Forelimb muscle (tissue), 1 donor: ENCODE measurements around the gene PRELP. TPM values are rescaled to one million over a fixed set of nuclear protein-coding genes. Genes with fewer than 3 reads are reported as not detected.
"Not testable (repeated sequence)": the region's sequence is repeated elsewhere in the genome, so short reads cannot be mapped to it uniquely, and the experiment has no call there.

ENCODE experiments used
- DNase-seq: peaks from one replicate; pipeline ENCODE4 v3.0.0-alpha.2; 2013; ENCODE audit warnings: low read depth
- polyA plus RNA-seq: library from polyadenylated mRNA; unstranded; fragments of 120-200 nt; gene quantifications from one replicate; pipeline ENCODE4 v1.2.1, GENCODE V29; 2013; ENCODE audit not compliant: insufficient read length

Gene PRELP
- polyA plus RNA-seq: 1.5 TPM

DNA sequence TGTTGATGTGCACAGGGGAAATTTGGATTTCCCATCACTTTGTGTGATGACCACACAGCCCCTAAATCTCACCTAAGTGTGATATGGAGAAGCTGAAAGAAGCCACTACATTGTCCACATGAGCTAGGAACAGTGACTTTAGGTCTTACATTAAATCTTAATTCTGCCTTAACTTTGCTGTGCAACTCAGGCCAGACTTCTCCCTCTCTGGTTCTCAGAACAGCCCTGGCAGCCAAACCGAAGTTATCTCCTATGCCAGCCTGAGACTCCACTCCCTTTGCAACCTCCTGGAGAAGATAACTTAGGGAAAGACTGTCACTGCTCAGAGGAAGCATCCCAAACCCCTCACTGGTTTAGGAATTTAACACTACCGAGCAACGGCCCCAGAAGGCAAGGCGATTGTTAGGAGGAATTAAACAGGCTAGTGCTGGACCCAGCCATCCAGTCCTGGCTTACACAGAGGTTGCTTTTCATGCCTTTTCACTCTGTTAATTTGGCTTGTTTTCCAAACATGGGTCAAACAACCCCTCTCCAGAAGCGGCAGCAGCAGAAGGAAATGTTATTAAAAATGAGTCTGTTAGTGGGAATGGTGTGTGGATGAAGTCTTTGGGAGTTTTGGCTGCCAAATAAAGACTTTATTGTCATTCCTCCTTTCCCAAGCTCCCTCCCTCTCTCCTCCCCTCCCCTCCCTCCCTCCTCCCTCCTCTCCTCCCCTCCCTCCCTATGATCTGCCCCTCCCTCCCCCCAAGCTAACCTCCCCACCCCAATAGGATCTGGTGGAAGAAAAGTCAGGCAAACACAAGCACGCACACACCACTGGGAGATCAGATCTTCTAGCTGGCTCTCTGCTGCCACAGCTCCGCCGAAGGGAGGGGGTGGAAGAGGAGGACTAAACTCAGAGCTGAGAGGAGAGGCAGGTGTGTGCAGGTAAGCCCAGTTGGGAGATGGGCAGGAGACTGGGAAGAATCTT lies at the start of gene PRELP:
TSS of gene PRELP (plus strand) at position 795 of the 970 bp plus-strand sequence. CDS start 7,379 bp downstream, outside the sequence.
- DNase-seq: peak; percentile 34

DNA sequence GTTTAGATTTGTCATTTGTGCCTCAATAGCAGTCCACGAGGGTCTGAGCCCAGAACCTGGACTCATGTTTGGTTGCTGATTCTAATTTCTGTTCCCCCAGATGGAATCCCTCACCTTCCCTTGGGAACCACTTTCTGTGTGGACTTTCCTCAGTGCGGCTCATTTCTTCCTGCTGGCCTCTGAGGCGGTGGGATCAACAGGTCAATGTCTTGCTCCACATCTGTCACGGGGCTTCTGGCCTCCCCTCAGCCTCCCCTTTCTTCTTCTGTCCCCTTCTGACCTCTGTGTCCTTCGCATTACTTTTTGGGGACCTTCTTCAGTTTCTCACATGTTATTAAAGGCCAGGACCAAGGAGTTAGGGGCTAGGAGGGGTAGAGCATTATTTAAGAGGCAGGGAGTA lies 49.2 kb upstream of the PRELP start:
- DNase-seq: no peak

DNA sequence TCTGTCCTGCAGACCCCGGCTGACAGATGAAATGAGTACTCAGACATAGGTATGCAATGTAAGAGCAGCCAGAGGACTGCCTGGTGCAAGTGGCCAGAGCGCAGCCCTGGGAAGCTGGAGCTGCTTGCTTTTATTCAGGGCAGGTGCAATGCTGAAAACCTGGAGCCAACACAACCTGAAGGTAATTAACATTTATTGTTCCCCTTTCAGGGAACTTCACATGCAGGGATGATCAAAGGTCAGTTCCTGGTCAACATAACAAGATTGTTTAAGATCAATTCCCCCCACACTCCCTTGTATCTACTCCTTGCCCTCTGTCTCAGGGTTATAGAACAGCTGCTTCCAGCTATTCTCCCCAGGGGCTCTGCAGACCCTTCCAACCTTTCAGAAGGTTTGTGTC lies 48.7 kb upstream of the PRELP start:
- no peak for DNase-seq

DNA sequence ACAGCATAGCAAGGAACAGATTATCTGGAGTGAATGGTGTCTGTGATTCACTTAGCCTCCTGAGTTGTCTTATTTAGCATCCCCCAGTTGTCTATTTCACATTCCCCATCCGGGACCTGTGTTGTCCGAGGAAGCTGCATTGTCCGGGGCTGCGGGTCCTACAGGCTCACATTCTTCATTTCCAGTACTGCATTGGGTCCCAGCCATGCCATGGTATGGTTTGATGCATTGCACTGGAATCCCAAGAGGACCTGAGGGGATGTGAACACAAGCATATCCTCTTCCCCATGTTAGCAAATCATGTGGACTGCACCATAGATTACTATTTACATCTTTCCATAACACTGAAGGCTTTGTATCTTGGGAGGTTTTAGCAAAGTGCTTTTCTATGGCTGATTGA lies 48.2 kb upstream of the PRELP start:
- DNase-seq: no peak

DNA sequence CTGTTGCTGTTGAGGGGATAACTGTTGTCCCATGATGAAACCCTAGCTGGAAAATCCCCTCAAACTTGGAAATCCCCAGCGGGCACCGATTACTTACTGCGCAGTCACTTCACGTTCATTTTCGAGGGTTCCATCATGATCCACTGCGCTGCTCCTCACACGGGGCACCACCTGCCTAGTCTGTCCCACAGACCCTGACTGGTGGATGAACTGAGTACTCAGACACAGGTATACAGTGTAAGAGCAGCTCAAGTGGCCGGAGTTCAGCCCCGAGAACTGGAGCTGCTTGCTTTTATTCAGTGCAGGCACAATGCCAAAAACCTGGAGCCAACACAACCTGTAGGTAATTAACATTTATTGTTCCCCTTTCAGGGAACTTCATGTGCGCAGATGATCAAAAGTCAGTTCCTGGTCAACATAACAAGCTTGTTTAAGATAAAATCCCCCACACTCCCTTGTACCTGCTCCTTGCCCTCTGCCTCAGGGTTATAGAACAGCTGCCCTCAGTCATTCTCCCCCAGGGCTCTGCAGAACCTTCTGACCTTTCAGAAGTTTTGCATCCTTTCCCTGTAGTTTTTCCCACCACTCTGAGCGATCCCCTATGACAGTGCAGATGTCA lies 46.5 kb upstream of the PRELP start:
- DNase-seq: no peak

DNA sequence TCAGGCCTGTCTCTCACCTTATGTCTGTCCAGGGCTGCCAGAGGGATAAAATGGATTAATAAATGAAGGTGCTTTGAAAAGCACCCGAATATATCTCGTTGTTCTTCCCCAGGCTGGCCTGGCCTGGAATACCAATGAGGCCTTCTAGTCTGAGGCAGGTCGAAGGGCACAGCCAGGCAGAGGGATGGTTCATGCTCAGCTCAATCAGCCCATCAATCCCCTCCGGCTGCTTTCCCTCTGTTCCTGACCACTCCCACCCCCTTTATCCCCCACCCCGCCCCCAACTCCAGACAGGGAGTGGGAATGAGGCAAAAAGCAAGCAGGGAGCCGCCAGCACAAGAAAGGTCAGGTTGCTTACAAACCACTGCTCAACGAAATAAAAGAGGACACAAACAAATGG lies 40.0 kb upstream of the PRELP start:
- no peak for DNase-seq

DNA sequence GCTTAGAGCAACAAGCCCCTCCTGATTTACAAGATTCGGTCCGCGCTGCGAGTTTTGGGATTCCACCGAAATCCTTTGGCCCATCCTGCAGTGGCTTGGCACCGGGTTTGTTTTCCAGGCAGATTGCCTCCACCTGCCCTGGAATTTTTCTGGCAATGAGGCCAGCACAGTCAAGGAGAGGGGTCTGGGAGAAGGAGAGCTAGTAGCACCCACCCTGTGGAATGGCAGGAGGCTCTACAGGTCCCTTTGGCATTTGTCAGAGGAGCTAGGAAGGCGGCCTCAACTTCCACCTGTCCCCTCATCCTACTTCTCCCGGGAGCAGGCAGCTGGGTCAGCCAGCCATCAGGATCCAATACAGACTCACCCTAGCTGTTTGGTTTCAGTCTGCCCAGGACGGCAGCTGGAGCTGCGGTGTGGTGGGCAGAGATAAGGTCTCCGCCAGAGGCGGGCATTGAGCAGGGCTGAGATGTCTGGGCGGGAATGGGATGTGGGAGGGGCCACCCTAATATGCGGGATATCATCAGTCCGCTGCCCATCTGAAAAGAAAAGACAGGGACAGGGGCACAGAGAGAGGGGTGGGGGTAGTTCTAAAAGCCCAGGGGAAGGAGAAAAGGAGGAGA lies 37.8 kb upstream of the PRELP start:
- DNase-seq: no peak

DNA sequence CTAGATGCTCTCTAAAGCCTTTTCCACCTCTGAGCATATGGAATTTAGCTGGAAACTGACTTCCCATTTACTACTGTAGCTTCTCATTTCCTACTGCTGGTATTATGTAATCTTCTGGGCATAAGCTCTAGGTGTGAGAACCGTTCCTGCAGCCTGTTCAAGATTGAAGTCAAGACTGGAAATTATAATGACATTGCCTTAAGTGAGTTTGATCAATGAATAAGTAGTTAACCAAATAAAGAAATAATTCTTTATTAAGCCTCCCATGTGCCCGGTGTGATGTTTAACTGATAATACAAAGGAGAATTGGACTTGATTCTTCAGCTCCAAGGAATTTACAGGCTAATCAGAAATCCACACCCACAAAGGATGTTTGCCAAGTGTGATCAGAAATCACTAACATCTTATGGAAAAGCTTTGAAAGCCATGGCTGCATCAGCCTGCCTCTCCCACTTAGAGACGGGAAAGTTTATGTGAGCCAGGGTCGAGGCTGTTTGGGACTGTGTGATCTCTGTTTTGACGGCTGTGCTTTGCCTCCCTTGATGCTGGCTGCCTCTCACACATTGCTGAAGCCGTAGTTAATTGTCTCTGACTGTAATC lies 36.4 kb upstream of the PRELP start:
- no peak for DNase-seq

DNA sequence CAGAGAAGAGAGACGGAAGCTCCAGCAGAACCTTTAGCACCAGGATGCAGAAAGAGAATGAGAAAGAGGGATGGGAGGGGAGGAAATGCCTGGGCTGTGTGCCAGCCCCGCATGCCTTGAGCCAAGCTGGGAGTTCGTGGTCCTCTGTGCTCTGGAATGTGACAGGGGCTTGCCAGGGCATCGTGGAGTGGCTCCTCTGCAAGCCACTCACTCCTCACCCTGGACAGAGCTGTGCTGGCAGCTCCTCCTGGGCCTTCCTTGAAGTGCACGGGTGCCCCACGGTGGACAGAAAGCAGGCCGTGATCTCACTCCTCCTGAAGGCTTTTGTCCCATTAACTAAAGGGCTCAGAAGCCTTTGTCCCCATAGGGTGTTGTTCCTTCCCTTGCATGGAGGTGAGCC lies 34.8 kb upstream of the PRELP start:
- DNase-seq: no peak

DNA sequence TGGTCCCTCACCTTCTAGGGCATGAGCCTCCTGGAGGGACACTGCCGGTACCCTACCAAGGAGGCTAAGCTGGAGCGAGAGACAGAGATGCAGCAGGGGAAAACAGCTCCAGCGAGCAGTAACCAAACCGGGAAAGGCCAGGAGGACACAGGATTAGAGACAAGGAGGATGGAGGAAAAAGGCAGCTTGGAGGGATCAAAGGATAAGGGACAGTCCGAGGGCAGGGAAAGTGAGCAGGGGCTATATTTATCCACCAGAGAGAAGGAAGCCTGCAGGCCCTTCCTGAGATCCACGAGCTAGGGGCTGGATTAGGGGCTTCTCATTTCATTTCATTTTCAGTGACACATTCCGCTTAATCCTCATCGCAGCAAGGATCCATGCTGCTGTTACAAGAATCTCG lies 33.8 kb upstream of the PRELP start:
- no peak for DNase-seq

DNA sequence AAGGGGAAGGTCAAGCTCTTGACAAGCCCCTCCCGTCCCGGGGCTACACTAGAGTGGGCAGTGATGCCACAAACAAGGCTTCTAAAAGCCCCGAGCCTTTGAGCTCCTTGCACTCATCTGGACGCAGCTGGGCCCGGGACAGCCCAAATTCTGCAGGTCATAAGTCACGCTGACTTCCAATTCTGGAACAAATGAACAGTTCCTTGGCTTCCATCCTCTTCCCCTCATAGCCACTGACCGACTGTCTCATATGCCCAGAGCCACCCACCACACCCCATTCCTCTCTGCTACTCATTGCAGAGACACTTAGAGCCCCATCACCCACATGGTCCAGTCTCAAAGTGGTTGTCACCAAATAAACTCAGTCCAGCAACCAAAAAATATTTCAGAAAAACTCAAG lies 32.8 kb upstream of the PRELP start:
- DNase-seq: no peak

DNA sequence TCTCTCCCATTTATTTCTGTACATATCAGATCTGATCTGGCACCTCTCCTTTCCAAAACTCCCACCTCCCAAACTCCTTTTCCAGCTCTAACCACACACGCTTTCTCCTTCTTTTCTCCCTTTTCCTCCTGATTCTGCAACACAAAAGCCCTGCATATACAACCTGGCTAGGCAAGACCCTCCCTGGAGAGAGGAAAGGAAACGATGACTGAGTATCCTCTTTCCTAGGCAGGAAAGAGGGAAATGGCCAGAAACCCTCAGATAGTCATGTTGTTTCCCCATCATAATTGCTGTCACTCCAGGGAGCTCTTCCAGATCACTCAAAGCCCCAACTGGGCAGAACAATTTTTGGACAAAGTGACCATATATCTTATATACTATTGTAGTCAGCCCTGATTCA lies 32.3 kb upstream of the PRELP start:
- DNase-seq: no peak

DNA sequence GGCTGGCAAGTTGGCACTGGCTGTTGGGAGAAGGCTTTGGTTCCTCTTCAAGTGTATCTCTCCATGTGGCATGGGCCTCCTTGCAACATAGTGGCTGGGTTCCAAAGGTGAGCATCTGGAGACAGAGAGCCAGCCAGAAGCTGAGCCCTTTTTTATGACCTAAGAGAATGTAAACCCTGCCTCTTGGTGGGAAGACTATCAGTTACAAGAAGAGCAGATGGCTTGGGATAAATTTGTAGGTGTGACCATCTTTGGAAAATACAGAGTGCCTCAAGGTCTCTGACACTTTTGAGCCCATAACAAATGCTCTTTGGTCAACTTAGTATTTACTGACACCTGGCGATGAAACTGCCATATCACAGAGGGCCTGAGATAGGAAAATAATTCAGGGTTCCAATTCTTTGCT lies 31.4 kb upstream of the PRELP start:
- DNase-seq: no peak

DNA sequence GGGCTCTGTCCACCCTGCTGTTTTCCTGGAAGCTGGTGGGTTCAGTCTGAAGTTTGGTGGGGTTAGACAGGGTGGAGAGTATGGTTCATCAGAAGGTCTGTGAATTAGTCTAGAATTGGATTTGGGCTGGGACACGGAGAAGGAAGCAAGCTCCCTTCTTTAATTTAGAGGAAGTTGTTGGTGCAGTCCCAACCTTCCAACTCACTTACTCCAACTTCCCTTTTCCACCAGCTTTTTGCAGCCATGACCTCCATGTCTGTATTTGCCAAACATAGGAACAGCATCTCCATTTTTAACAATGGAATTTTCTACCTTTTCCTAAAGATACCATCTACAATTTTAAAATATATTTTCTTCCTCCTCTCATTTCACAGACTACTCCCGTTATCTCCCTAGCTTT lies 28.5 kb upstream of the PRELP start:
- DNase-seq: no peak

DNA sequence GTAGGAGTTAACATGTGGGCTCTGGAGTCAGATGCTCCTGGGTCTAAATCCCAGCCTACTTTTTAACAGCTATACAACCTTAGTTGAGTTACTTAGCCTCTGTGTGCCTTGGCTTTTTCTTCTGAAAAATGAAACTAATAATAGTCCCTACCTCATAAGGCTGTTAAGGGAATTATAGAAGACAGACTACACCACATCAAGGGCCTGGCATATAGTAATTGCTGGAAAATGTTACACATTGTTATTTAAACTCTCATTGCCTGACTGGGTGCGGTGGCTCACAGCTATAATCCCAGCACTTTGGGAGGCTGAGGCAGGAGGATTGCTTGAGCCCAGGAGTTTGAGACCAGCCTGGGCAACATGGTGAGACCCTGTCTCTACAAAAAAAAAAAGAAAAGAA lies 28.0 kb upstream of the PRELP start:
- not testable (repeated sequence) for DNase-seq

DNA sequence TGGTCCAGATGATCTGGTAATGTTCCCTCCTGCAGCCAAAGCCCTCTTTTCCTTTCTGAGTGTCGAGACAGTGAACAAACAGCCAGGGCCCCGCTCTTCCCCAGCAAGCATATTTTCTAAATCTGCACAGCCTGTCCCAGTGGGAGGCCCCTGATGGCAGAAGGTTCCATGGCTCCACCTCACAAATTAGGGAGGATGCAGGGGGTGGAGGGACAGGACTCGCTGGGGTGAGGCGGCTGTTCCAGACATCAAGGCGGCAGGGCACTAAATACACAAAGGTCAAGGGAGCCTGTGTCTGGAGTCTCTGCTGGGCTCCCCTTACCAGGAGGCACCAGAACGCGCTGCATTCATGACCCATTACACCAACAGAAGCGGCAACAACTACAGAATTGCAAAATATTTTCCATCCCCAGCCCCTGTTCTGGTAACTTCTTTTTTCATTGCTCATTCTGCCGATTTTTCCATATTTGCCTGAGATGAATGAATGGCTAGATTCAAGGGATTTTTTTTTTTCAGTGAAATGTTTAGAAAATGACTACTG lies 27.0 kb upstream of the PRELP start:
- no peak for DNase-seq

DNA sequence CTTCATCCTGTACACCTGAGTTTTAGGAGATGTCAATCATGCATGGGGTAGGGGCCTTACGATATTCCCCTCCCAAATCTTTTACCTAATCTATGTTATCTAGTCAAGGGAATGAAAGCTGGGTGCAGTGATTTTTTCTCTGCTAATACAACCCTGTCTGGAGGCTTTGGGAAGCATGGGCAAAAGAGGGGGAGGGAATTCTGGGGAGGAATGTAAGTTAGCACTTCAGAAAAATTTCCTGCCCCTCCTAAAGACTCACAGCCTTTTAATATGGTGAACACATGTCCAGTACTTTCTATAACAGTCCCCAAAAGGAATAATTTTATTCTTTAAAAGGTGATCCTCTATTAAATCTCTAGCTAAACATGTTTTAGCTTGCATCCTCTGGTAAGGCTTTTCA lies 25.6 kb upstream of the PRELP start:
- DNase-seq: no peak

DNA sequence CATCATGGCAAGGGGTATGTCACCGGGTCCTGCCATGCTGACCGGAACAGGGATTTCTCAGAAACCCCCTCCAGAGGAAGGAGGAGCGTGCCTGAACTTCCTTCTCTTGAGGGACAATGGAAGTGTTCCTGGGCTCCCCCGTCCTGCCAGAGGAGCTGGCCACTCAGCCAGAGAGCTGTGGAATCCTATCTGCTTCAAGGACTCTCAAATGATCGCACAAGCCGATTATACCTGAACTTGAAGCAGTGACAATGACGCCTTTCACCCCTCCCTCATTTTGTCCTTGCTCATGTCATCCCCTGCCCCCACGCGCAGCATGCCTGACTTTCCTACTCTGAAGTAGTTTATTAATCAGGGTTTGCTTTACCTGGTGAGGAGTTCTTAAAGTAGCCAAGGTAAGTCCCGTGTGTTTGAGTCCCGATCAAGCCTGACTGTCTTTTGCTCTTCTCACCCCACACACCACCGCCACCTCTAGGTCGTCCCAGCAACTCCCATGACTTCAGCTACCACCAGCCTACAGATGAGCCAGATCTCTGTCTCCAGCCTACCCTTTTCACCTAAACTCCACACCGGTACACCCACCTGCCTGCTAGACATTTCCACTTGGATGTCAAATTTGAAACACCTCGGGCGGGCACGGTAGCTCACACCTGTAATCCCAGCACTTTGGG lies 25.0 kb upstream of the PRELP start:
- no peak for DNase-seq

DNA sequence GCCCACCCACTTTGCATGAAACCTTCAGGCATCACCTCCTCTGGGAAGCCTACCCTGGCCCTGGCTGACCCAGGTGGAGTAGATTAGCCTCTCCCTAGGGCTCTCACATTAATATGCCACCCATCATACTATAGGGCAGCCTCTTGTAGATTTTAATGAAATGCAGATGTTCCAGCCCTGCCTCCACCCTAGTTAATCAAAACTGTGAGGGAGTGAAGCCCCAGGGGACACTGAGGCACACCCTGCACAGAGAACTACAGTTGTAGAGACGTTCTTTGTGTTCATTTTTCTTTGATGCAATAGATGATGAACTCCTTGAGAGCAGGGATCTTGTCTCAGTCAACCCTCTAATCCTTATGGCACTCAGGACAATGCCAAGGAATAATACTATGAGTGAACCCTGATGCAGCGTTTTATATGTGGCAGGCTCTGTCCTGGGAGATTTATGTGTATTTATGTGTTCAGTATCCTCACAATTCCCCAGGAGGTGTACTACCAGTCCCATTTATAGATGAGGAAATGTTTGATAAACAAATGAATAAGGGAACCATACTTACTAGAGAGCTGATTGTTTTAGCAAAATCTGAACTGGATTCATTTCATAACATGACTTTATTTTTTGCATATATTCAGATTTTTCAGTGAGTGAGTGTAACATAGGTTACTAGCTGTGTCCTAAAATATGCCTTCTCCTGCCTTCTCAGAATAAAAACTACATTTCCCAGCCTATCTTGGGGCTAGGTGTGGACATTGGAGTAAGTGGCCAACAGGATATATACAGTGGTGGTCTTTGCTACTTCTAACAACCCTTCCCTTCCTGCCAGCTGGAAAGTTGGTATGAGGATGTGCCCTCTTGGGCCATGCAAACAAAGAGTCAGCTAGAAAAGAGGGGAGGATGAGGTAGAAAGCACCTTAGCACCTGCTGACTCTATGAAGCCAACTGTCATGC lies 23.5 kb upstream of the PRELP start:
- no peak for DNase-seq

DNA sequence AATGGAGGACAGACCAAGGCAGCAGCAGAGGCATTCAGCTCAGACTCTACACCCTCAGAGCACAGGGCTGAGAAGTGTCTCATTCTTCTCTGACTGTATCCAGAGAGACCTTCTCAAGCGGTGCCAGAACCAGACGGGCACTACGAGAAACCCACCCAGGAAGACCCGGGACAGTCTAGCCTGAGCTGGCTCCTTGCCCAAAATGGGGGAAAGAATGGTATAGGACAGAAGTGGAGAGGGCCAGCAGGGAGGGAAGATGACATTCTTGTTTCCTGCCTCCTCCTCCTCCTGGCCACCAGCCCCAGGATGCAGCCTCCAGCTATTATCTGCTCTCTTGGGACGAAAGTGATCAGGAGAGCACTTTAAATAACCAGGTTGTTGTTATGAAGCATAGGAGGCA lies 22.6 kb upstream of the PRELP start:
- no peak for DNase-seq
